GM12878 (cell line): ENCODE measurements around the gene FAM117B.

Experiments
- TF ChIP-seq, protein P1 (sequence below), 3 experiments: IDR thresholded peaks in 2 of 3; conservative IDR thresholded peaks in 1 of 3; 2 replicates each; pipeline ENCODE4 v1.5.1; 2011; ENCODE audit warnings: low read depth in 3 of 3, low read length in 3 of 3, mild to moderate bottlenecking in 3 of 3, control low read depth in 2 of 3, moderate library complexity in 2 of 3, inconsistent platforms in 1 of 3, mixed read lengths in 1 of 3; ENCODE audit not compliant: control insufficient read depth in 2 of 3, insufficient read depth in 1 of 3; ENCODE audit errors: extremely low read depth in 1 of 3
- TF ChIP-seq, protein P2 (sequence below): IDR thresholded peaks from 2 replicates; pipeline ENCODE4 v1.6.1; 2012; ENCODE audit warnings: mild to moderate bottlenecking, low read depth, low read length
- TF ChIP-seq, protein P3 (sequence below): fragments of 450-650 bp; formaldehyde crosslinking; IDR thresholded peaks from 2 replicates; pipeline ENCODE4 v1.4.0; 2020; ENCODE audit warnings: mild to moderate bottlenecking, moderate library complexity

DNA sequence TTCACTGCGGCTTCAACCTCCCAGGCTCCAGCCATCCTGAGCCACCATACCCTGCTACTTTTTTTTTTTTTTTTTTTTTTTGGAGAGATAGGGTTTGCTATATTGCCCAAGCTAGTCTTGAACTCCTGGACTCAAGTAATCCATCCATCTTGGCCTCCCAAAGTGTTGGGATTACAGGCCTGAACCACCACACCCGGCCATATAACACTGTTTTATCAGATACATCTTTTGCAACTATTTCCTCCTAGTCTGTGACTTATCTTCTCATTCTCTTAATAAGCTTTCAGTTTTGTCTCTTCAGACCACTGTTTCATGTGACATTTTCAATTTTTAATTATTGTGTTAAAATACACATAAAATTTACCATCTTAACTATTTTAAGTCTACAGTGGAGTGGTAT lies 35.7 kb upstream of the FAM117B start:
- TF ChIP-seq, protein P1, sequence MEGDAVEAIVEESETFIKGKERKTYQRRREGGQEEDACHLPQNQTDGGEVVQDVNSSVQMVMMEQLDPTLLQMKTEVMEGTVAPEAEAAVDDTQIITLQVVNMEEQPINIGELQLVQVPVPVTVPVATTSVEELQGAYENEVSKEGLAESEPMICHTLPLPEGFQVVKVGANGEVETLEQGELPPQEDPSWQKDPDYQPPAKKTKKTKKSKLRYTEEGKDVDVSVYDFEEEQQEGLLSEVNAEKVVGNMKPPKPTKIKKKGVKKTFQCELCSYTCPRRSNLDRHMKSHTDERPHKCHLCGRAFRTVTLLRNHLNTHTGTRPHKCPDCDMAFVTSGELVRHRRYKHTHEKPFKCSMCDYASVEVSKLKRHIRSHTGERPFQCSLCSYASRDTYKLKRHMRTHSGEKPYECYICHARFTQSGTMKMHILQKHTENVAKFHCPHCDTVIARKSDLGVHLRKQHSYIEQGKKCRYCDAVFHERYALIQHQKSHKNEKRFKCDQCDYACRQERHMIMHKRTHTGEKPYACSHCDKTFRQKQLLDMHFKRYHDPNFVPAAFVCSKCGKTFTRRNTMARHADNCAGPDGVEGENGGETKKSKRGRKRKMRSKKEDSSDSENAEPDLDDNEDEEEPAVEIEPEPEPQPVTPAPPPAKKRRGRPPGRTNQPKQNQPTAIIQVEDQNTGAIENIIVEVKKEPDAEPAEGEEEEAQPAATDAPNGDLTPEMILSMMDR (IDR thresholded peaks at IDR 0.05 in 2 of 3, conservative IDR thresholded peaks at IDR 0.05 in 1 of 3; ENCODE audit: control insufficient read depth in 2 of 3, extremely low read depth in 1 of 3, insufficient read depth in 1 of 3, low read depth in 3 of 3, low read length in 3 of 3) = no peak
- TF ChIP-seq, protein P2, sequence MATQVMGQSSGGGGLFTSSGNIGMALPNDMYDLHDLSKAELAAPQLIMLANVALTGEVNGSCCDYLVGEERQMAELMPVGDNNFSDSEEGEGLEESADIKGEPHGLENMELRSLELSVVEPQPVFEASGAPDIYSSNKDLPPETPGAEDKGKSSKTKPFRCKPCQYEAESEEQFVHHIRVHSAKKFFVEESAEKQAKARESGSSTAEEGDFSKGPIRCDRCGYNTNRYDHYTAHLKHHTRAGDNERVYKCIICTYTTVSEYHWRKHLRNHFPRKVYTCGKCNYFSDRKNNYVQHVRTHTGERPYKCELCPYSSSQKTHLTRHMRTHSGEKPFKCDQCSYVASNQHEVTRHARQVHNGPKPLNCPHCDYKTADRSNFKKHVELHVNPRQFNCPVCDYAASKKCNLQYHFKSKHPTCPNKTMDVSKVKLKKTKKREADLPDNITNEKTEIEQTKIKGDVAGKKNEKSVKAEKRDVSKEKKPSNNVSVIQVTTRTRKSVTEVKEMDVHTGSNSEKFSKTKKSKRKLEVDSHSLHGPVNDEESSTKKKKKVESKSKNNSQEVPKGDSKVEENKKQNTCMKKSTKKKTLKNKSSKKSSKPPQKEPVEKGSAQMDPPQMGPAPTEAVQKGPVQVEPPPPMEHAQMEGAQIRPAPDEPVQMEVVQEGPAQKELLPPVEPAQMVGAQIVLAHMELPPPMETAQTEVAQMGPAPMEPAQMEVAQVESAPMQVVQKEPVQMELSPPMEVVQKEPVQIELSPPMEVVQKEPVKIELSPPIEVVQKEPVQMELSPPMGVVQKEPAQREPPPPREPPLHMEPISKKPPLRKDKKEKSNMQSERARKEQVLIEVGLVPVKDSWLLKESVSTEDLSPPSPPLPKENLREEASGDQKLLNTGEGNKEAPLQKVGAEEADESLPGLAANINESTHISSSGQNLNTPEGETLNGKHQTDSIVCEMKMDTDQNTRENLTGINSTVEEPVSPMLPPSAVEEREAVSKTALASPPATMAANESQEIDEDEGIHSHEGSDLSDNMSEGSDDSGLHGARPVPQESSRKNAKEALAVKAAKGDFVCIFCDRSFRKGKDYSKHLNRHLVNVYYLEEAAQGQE = no peak
- TF ChIP-seq, protein P3, sequence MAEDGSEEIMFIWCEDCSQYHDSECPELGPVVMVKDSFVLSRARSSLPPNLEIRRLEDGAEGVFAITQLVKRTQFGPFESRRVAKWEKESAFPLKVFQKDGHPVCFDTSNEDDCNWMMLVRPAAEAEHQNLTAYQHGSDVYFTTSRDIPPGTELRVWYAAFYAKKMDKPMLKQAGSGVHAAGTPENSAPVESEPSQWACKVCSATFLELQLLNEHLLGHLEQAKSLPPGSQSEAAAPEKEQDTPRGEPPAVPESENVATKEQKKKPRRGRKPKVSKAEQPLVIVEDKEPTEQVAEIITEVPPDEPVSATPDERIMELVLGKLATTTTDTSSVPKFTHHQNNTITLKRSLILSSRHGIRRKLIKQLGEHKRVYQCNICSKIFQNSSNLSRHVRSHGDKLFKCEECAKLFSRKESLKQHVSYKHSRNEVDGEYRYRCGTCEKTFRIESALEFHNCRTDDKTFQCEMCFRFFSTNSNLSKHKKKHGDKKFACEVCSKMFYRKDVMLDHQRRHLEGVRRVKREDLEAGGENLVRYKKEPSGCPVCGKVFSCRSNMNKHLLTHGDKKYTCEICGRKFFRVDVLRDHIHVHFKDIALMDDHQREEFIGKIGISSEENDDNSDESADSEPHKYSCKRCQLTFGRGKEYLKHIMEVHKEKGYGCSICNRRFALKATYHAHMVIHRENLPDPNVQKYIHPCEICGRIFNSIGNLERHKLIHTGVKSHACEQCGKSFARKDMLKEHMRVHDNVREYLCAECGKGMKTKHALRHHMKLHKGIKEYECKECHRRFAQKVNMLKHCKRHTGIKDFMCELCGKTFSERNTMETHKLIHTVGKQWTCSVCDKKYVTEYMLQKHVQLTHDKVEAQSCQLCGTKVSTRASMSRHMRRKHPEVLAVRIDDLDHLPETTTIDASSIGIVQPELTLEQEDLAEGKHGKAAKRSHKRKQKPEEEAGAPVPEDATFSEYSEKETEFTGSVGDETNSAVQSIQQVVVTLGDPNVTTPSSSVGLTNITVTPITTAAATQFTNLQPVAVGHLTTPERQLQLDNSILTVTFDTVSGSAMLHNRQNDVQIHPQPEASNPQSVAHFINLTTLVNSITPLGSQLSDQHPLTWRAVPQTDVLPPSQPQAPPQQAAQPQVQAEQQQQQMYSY = no peak
